Fibroblast of skin of scalp (primary cell): ENCODE measurements around the gene PYGB.
"Not testable (repeated sequence)": the region's sequence is repeated elsewhere in the genome, so short reads cannot be mapped to it uniquely, and the experiment has no call there.

Source experiments
- DNase-seq: peaks from one replicate; pipeline ENCODE4 v3.0.0-alpha.2; 2013

The PYGB gene

DNA sequence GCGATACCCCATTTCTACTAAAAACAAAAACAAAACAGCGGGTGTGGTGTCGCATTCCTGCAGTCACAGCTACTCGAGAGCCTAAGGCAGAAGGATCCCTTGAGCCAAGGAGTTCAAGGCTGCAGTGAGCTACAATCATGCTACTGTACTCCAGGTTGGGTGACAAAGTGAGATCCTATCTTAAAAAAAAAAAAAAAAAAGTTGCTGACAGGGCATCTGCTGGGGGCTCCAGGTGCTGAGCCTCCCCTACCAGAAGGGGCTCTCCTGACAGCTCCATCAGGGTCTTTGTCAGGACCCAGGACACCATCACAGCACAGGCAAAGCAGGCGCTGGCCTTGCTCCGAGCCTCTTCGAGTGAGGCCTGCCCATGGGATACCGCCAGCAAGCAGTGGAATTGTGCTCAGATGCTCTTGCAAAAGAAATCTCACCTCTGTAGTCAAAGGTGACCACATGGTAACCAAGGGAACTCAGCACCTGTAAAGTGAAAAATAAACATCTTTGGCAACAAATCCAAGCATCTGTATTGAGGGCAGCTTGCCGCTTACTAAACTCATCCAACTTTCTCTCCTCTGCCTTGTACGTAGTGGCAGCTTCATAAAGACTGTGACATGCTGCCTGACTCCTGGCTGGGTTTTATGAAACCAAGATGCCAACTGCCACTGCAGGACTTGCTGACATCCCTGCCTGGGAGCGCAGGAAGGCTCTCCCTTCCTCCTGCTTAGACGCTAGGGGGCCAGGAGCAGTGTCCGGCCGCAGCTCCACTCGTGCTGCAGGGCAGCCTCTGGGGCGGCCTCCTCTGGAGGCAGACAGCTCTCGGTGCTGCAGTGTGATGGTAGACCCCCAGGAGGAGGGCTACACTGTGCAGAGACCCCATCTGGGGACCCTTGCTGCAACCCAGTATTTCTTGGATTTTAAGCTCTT lies 66.9 kb downstream of the PYGB start:
- DNase-seq = no peak

- DNase-seq = no peak
These were observed 67.7 kb downstream of the PYGB start for GRCh38 chr20:25315418-25316210.

DNA sequence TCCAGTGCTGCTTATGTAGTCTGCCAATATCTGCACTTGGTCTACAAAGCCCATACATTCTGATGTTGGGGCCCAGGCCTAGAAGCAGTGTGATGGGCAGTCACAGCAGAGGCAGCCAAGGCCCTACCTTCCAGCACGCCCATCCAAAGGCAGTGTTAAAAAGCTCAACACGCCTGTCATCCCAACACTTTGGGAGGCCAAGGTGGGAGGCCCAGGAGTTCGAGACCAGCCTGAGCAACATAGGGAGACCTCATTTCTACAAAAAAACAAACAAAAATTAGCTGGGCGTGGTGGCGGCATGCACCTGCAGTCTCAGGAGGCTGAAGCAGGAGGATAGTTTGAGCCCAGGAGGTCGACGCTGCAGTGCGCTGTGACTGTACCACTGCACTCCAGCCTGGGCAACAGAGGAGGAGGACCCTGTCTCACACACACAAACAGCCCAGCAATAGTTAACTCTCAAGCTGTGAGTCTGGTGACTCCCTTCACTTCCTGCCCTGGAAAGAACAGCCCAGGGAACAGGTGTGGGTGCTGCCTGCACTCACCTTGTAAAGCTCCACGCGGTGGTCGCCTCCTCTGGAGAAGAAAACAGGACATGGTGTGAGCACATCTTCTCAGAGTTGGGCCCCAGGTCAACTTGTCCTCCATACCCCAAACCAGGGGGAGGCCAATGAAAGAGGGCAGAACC lies 68.8 kb downstream of the PYGB start:
- no peak for DNase-seq

GRCh38 chr20:25317351-25318075 lies 69.6 kb downstream of the PYGB start:
- no peak for DNase-seq

- DNase-seq = no peak
These were observed 70.8 kb downstream of the PYGB start for GRCh38 chr20:25318471-25319240.

- no peak for DNase-seq
These were observed 71.6 kb downstream of the PYGB start for GRCh38 chr20:25319241-25320034.

GRCh38 chr20:25320035-25320800 lies 72.3 kb downstream of the PYGB start:
- no peak for DNase-seq

GRCh38 chr20:25321262-25321831 lies 73.5 kb downstream of the PYGB start:
- DNase-seq = no peak

DNA sequence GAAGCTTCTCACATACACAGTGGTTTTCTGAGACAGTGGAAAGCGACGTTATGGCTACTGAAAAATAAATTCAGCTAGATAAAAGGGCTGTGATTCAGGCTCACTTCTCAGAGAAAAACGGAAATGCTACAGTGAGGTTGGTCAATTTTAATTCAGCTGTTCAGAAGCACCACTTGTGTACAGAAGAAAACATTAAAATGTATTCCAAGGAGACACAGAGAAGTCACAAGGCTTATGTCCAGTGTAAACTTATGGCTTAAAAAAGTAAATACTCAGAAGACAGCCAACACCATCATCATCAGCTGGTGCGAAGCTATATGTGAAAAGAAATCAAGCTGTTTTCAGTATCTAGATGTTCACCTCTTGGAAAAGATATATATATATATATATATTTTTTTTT lies 74.1 kb downstream of the PYGB start:
- DNase-seq = no peak

DNA sequence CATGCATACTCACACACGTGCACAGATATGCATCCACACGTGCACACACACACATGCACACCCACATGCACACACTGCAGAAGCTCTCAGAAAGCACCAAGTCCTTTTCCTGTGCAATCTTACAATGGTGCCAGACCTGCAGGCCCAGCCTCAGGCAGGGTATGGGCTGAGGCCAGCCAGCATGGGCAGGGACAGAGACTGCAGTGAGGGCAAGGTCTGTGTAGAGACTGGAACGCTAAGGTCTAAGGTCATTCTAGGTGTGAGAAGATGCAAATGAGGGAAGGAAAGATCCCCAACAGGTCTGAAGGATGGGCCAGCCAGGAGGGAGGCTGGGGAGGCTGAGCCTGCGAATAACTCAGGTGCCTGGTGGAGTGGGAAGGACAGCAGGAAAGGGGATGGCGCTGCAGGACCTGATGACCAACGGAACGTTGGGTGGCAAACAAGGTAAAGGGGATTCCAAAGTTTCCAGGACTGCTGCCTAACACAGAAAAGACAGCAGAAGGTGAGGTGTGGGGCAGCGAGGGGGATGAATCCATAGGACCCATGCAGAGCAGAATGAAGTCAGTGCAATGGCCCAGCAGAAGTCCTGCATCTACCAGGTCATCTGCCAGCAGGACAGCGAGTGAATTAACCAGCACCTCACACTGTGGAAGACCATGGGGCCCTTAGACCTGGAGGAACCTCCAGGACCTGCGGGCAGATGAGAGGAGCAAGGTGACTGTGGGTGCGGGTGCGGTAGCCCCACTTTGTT lies 75.8 kb downstream of the PYGB start:
- no peak for DNase-seq

GRCh38 chr20:25324412-25324811 lies 76.5 kb downstream of the PYGB start:
- DNase-seq = no peak

DNA sequence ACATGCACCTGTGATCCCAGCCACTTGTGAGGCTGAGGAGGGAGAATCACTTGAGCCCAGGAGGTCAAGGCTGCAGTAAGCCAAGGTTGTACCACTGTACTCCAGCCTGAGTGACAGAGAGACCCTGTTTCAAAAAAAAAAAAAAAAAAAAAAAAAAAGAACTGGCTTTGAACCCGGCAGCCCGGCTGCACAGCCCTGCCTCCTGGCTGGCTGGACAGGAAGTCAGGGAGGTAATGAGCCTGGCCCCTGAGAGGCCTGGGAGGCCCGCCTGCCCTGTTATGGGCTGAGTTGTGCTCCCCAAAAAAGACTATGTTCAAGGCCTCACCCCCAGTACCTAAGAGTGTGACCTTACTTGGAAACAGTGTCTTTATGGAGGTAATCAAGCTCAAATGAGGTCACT lies 77.2 kb downstream of the PYGB start:
- DNase-seq = no peak

DNA sequence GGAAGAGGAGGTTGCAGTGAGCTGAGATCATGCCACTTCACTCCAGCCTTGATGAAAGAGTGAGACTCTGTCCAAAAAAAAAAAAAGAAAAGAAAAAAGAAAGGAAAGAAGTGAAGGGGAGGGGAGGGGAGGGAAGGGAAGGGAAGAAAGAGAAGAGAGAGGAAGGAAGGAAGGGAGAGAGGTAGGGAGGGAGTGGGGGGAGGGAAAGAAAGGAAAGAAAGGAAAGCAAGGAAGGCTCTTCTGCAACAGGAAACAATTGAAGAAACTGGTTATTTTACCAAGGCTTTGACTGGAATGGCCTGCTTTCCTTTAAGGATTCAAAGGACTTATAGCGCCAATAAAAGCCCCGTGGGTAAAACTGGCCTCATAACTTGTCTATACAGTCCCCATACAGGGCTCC lies 78.1 kb downstream of the PYGB start:
- no peak for DNase-seq

DNA sequence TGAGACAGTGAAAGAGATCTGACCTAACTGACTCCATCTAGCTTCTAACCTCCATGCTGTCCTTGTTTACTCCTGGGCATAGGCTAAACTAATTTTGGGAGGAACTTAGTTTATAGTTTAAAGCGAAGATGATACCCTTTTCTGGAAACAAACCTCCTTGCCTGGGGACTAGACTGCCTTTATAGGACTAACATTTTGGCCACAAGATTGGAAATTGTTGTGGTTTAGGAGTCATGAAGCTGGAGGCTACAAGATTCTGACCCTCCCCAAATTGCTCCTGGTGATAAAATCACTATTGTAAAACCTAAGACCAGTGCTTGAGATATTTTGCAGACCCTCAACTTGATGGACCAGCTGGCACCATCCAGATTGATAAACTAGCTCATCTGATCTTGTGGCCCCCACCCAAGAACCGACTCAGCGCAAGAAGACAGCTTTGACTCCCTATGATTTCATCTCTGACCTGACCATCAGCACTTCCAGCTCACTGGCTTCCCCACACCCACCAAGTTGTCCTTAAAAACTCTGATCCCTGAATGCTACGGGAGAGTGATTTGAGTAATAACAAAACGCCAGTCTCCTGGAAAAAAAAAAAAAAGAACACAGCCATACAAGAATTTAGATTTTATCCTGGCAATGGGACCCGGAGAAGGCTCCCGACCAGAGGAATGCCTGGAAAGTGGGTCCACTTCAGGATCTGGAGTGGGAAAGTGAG lies 79.8 kb downstream of the PYGB start:
- DNase-seq = peak; percentile 12

GRCh38 chr20:25328954-25329498 lies 81.1 kb downstream of the PYGB start:
- DNase-seq = no peak

GRCh38 chr20:25334972-25335371 lies 87.1 kb downstream of the PYGB start:
- not testable (repeated sequence) for DNase-seq

DNA sequence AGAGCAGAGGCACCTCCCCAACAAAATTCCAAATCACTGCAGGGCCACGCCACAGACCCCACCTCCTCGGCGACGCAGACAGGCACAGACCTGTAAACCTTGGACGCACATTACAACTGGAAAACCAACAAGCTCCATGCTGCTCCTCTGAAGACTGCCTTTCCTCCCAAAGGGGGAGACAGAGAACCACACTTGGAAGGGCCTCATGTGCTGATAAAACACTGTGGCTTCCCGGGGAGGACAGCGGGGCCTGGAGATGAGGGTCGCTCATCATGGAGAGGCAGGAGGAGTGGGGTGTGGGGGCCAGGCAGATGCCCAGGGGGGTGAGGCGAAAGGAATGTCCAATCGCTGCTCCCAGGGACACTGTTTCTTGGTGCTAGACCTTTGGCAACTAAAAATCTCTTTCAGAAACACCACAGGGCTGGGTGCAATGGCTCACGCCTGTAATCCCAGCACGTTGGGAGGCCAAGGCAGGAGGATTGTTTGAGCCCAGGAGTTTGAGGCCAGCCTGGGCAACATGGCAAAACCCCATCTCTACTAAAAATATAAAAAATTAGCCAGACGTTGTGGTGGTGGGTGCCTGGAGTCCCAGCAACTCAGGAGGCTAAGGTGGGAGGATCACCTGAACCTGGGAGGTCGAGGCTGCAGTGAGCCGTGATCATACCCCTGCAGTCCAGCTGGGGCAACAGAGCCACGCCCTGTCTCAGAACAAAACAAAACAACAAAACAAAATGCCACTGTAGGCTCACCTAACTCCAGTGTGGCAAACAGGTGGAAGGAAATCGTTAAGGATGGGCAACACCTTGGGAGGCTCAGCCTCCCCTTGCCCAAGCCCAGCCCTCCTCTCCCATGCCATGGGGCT lies 88.9 kb downstream of the PYGB start:
- DNase-seq = peak; percentile 26
